Measurements from ENCODE around the gene IGF1R. TPM values are rescaled to one million over a fixed set of nuclear protein-coding genes. Genes with fewer than 3 reads are reported as not detected.

Gene IGF1R
- total RNA-seq, 4 donors from 2014 or later: 51.5 to 146 (median 89.6) TPM

GRCh38 chr15:98799461-98800390 is 151.4 kb downstream of the IGF1R start:
- WGBS, 2 donors: 38 to 50% methylated on average over 11 of the region's 11 CpGs
- H3K27ac ChIP-seq: peak overlapping the region; percentile 16 to 59 (median 53)
- H3K36me3 ChIP-seq: no peaks in the 10 kb centered on the region
- H3K4me3 ChIP-seq (replicated peaks in 1 of 3): no peak overlapping the region
- H3K27me3 ChIP-seq: no peaks in the 10 kb centered on the region
- H3K9me3 ChIP-seq: no peaks in the 10 kb centered on the region
- DNase-seq: peak in 1 of 2 donors; percentile 41
- H3K4me1 ChIP-seq: peaks cover 55 to 74% of the 10 kb centered on the region in 2 donors
- no peak for TF ChIP-seq CTCF (IDR thresholded peaks at IDR 0.05)
- TF ChIP-seq POLR2A (IDR thresholded peaks at IDR 0.05): no peak
- intact Hi-C loops (cut with DNase I): loop anchor here (5.0 kb wide), 1 partner anchor 38 kb away; no protein-coding TSS in a partner anchor

- H3K27me3 ChIP-seq: no peaks in the 10 kb centered on the region
- H3K36me3 ChIP-seq: no peaks in the 10 kb centered on the region
- TF ChIP-seq CTCF (IDR thresholded peaks at IDR 0.05) (no peak), POLR2A (IDR thresholded peaks at IDR 0.05) (no peak)
- intact Hi-C loops (cut with DNase I): loop anchor here (5.0 kb wide), 1 partner anchor 37 kb away; no protein-coding TSS in a partner anchor
- H3K4me1 ChIP-seq: peaks cover 46 to 68% of the 10 kb centered on the region in 2 donors
- 8 to 11% methylated on average over 11 of the region's 11 CpGs for WGBS, 2 donors
- H3K4me3 ChIP-seq (replicated peaks in 1 of 3): no peak overlapping the region
- no peaks in the 10 kb centered on the region for H3K9me3 ChIP-seq
- H3K27ac ChIP-seq: peak overlapping the region; percentile 16 to 59 (median 53)
- DNase-seq: peak; percentile 53 to 64
These were observed 152.3 kb downstream of the IGF1R start for GRCh38 chr15:98800437-98801233.

GRCh38 chr15:98801234-98801561 is 152.9 kb downstream of the IGF1R start:
- no peak overlapping the region for H3K4me3 ChIP-seq (replicated peaks in 1 of 3)
- 62% methylated on average over 5 to 6 of the region's 6 CpGs for WGBS, 2 donors

GRCh38 chr15:98802187-98802586 is 153.8 kb downstream of the IGF1R start:
- H3K36me3 ChIP-seq: no peaks in the 10 kb centered on the region
- intact Hi-C loops (cut with DNase I): loop anchor here (5.0 kb wide), 1 partner anchor 35 kb away; no protein-coding TSS in a partner anchor
- WGBS, 2 donors: 97 to 98% methylated on average over 6 of the region's 6 CpGs
- no peak for DNase-seq
- H3K4me1 ChIP-seq: peaks cover 30 to 53% of the 10 kb centered on the region in 2 donors
- no peaks in the 10 kb centered on the region for H3K27me3 ChIP-seq
- H3K4me3 ChIP-seq (replicated peaks in 1 of 3): no peak overlapping the region
- H3K9me3 ChIP-seq: no peaks in the 10 kb centered on the region
- no peak overlapping the region for H3K27ac ChIP-seq
- TF ChIP-seq CTCF (IDR thresholded peaks at IDR 0.05): no peak
- no peak for TF ChIP-seq POLR2A (IDR thresholded peaks at IDR 0.05)

More at GRCh38 chr15:98801234-98801561, 152.9 kb downstream of the IGF1R start:
- DNase-seq: no peak
- intact Hi-C loops (cut with DNase I): loop anchor here (5.0 kb wide), 1 partner anchor 36 kb away; no protein-coding TSS in a partner anchor
- Histone ChIP-seq H3K36me3 (no peaks in the 10 kb centered on the region), H3K4me1 (peaks cover 40 to 63% of the 10 kb centered on the region in 2 donors), H3K9me3 (no peaks in the 10 kb centered on the region), H3K27ac (peak overlapping the region; percentile 16 to 59 (median 53)), H3K27me3 (no peaks in the 10 kb centered on the region)
- TF ChIP-seq POLR2A (IDR thresholded peaks at IDR 0.05): no peak
- no peak for TF ChIP-seq CTCF (IDR thresholded peaks at IDR 0.05)
